K562 (cell line): ENCODE measurements around the gene ZNF584. TPM values are rescaled to one million over a fixed set of nuclear protein-coding genes. Genes with fewer than 3 reads are reported as not detected.
A peak's percentile ranks its signal among the peaks of the same experiment; 100 is the strongest.

ENCODE experiments used
- ATAC-seq: fragments of 200-7000 bp; cut with Tn5 transposase; 3 replicates; pipeline ENCODE4 v1.9.1; 2020; ENCODE audit warnings: moderate library complexity
- BruUV-seq: library from RNA; stranded (reverse); fragments of 400-500 nt; replicated peaks from 2 replicates; lab custom pipeline; 2021; lab: Mats Ljungman, UMichigan
- CTCF ChIA-PET: fragments of 300-600 bp; formaldehyde crosslinking; extraction: SDS; loops from one replicate; lab custom pipeline; 2021; ENCODE audit warnings: low intra/inter-chr PET ratio; lab: Yijun Ruan, JAX
- POLR2A ChIA-PET: fragments of 300-600, 350-650 bp; sonication (Branson Sonifier 250); formaldehyde crosslinking; extraction: SDS; loops from one replicate; lab custom pipeline; 2021; ENCODE audit warnings: antibody characterized with exemption, inconsistent platforms; lab: Yijun Ruan, JAX
- DNase-seq, 4 experiments: peaks; one replicate each; pipeline versions ENCODE4 v3.0.0 to v3.0.0-alpha.2; 2011 to 2018; ENCODE audit warnings: low spot score in 3 of 4, mixed read lengths in 3 of 4; ENCODE audit errors: extremely low read depth in 1 of 4
- FAIRE-seq: peaks from 2 replicates; lab custom pipeline; 2011; peaks lifted over from hg19 to GRCh38; lab: Jason Lieb, UNC
- H2AFZ ChIP-seq: 2 replicates; pipeline ENCODE4 v1.6.0; 2011; ENCODE audit warnings: low read depth, low read length, control low read depth, inconsistent platforms
- H3K27ac ChIP-seq: fragments of 200-600 bp; 3 replicates; pipeline ENCODE4 v1.8.0; 2011; ENCODE audit warnings: low read depth, mild to moderate bottlenecking, control low read depth, inconsistent platforms, low read length, moderate library complexity, mixed read lengths; ENCODE audit errors: extremely low read depth
- H3K27me3 ChIP-seq, 2 experiments: fragments of 300-600 bp in 1 of 2; 2 replicates in 1 of 2; 3 replicates in 1 of 2; pipeline versions ENCODE4 v1.6.0 to v1.8.0; 2011; ENCODE audit warnings: inconsistent platforms in 2 of 2, low read length in 2 of 2, mild to moderate bottlenecking in 1 of 2, mixed read lengths in 1 of 2, moderate library complexity in 1 of 2; ENCODE audit not compliant: control insufficient read depth in 2 of 2, insufficient read depth in 2 of 2
- H3K36me3 ChIP-seq: fragments of 300-600 bp; 3 replicates; pipeline ENCODE4 v1.8.0; 2011; ENCODE audit warnings: mild to moderate bottlenecking, low read length, inconsistent platforms; ENCODE audit not compliant: control insufficient read depth, insufficient read depth
- H3K4me1 ChIP-seq, 2 experiments: fragments of 200-600 bp in 1 of 2; replicated peaks in 1 of 2; 2 replicates in 1 of 2; 3 replicates in 1 of 2; pipeline versions ENCODE4 v1.5.1 to v1.8.0; 2011; ENCODE audit warnings: inconsistent platforms in 2 of 2, low read length in 2 of 2, mild to moderate bottlenecking in 1 of 2, mixed read lengths in 1 of 2, moderate library complexity in 1 of 2; ENCODE audit not compliant: control insufficient read depth in 2 of 2, insufficient read depth in 2 of 2
- H3K4me2 ChIP-seq: 2 replicates; pipeline ENCODE4 v1.6.1; 2011; ENCODE audit warnings: low read length, control low read depth, inconsistent platforms, mixed read lengths; ENCODE audit not compliant: insufficient read depth
- H3K4me3 ChIP-seq: fragments of 200-600 bp; sonication (generic), shearing (Covaris generic); 2 replicates; pipeline ENCODE4 v1.5.1; 2016; ENCODE audit warnings: control low read depth, inconsistent platforms
- H3K79me2 ChIP-seq: fragments of 200-600 bp; 3 replicates; pipeline ENCODE4 v1.8.0; 2011; ENCODE audit warnings: low read length, inconsistent platforms; ENCODE audit not compliant: control insufficient read depth, insufficient read depth
- H3K9ac ChIP-seq, 2 experiments: 2 replicates each; pipeline versions ENCODE4 v1.6.0 to v1.6.1; 2011; ENCODE audit warnings: low read depth in 2 of 2, low read length in 2 of 2, control low read depth in 1 of 2, inconsistent platforms in 1 of 2, mild to moderate bottlenecking in 1 of 2, mixed read lengths in 1 of 2; ENCODE audit not compliant: insufficient read depth in 1 of 2
- H3K9me1 ChIP-seq: one replicate; pipeline ENCODE4 v1.6.0; 2011; ENCODE audit warnings: inconsistent platforms, mild to moderate bottlenecking, low read length, moderate library complexity; ENCODE audit not compliant: control insufficient read depth, insufficient read depth
- H3K9me3 ChIP-seq: replicated peaks from 2 replicates; pipeline ENCODE4 v1.5.1; 2011; ENCODE audit warnings: low read depth, low read length, inconsistent platforms; ENCODE audit not compliant: control insufficient read depth, insufficient read depth
- H4K20me1 ChIP-seq: replicated peaks from 2 replicates; pipeline ENCODE4 v1.6.1; 2011; ENCODE audit warnings: low read length, inconsistent platforms, mixed read lengths; ENCODE audit not compliant: control insufficient read depth, insufficient read depth
- BMI1 ChIP-seq: fragments of 150-350 bp; IDR thresholded peaks from 2 replicates; pipeline ENCODE4 v1.6.1; 2014; ENCODE audit warnings: low read length
- ESRRA ChIP-seq: fragments of 450-650 bp; IDR thresholded peaks from 2 replicates; pipeline ENCODE4 v1.6.1; 2014; ENCODE audit warnings: low read depth, mild to moderate bottlenecking, moderate library complexity, borderline replicate concordance
- FOXJ3 ChIP-seq: sonication (generic); formaldehyde crosslinking; IDR thresholded peaks from 2 replicates; pipeline ENCODE4 v1.4.0; 2020; ENCODE audit warnings: mild to moderate bottlenecking, missing genetic modification reagents
- JUNB ChIP-seq: fragments of 450-650 bp; formaldehyde crosslinking; conservative IDR thresholded peaks from 2 replicates; pipeline ENCODE4 v1.4.0; 2020; ENCODE audit warnings: mild to moderate bottlenecking
- KDM4B ChIP-seq, 2 experiments: fragments of 450-650 bp in 1 of 2; sonication (generic) in 1 of 2; IDR thresholded peaks; 2 replicates each; pipeline ENCODE4 v1.6.1; 2016 to 2017; ENCODE audit warnings: borderline replicate concordance in 2 of 2, antibody characterized with exemption in 1 of 2, low read depth in 1 of 2, mild to moderate bottlenecking in 1 of 2
- PML ChIP-seq: IDR thresholded peaks from 2 replicates; pipeline ENCODE4 v1.6.1; 2012; ENCODE audit warnings: low read length, inconsistent platforms
- PRMT5 ChIP-seq: sonication (generic); formaldehyde crosslinking; IDR thresholded peaks from 2 replicates; pipeline ENCODE4 v1.5.0; 2020; ENCODE audit warnings: missing genetic modification reagents
- RBFOX2 ChIP-seq: fragments of 200-400 bp; formaldehyde crosslinking; IDR thresholded peaks from 2 replicates; pipeline ENCODE4 v1.6.1; 2017; ENCODE audit warnings: low read depth, mild to moderate bottlenecking, low read length, moderate library complexity
- TCFL5 ChIP-seq: fragments of 250-450 bp; sonication (Bioruptor Pico); conservative IDR thresholded peaks from 2 replicates; pipeline ENCODE4 v1.6.1; 2021; ENCODE audit warnings: mild to moderate bottlenecking, moderate library complexity, matching md5 sums
- WHSC1 ChIP-seq: IDR thresholded peaks from one replicate; pipeline ENCODE4 v1.6.1; 2012; ENCODE audit warnings: low read length, control low read depth, inconsistent platforms
- ZNF551 ChIP-seq: fragments of 250-450 bp; sonication (Bioruptor Pico); IDR thresholded peaks from 2 replicates; pipeline ENCODE4 v1.5.0; 2021; ENCODE audit warnings: mild to moderate bottlenecking, moderate library complexity
- ZNF561 ChIP-seq: fragments of 450-650 bp; formaldehyde crosslinking; conservative IDR thresholded peaks from 2 replicates; pipeline ENCODE4 v1.4.0; 2020; ENCODE audit warnings: mild to moderate bottlenecking, moderate library complexity
- WGBS: fragments of 100-300 bp; shearing (Covaris generic); methylation state at CpG from one replicate; pipeline ENCODE4 v1.1.6; 2016; ENCODE audit warnings: low coverage, mixed read lengths; ENCODE audit not compliant: insufficient coverage; ENCODE audit errors: missing lambda C conversion rate; 5-methylcytosine and 5-hydroxymethylcytosine counted together
- in situ Hi-C: fragments of 300-500 bp; cut with MboI; formaldehyde crosslinking; loops from 4 replicates; pipeline ENCODE4 v1.15.0; 2018; ENCODE audit warnings: inconsistent platforms, mixed read lengths
- intact Hi-C: fragments of 100-400 bp; cut with micrococcal nuclease; formaldehyde crosslinking; loops from 2 replicates; pipeline ENCODE4 v1.14.2; 2022
- polyA plus RNA-seq, 8 experiments: library from polyadenylated mRNA; depleted of rRNA in 4 of 8; stranded (reverse) in 5 of 8; unstranded in 3 of 8; fragments of >200 nt; fragmentation: Nextera tagmentation in 2 of 8; fragmentation: Illumina TruSeq in 1 of 8; extraction: Ambion mirVana in 2 of 8; extraction: Trizol in 1 of 8; gene quantifications; 2 replicates each; pipeline versions ENCODE4 v1.2.1 to v1.2.3, GENCODE V29; 2011 to 2014; ENCODE audit warnings: inconsistent platforms in 1 of 8, missing spikeins in 1 of 8
- total RNA-seq, 7 experiments: library from RNA; depleted of rRNA in 6 of 7; stranded (reverse); fragments of >200 nt in 6 of 7; fragmentation: Illumina TruSeq in 2 of 7; extraction: Trizol in 2 of 7; gene quantifications; 2 replicates each; pipeline versions ENCODE4 v1.2.1 to v1.2.3, GENCODE V29; 2011 to 2021; ENCODE audit warnings: low replicate concordance in 1 of 7
- TF ChIP-seq, protein P1 (sequence below), 2 experiments: fragments of 150-350 bp in 1 of 2; IDR thresholded peaks; 2 replicates each; pipeline ENCODE4 v1.6.1; 2012 to 2016; ENCODE audit warnings: low read depth in 2 of 2, low read length in 2 of 2, mild to moderate bottlenecking in 1 of 2, moderate library complexity in 1 of 2
- TF ChIP-seq, protein P2 (sequence below): fragments of 450-650 bp; IDR thresholded peaks from 2 replicates; pipeline ENCODE4 v1.6.1; 2018; ENCODE audit not compliant: partially characterized antibody

ZNF584 gene
- total and polyA plus RNA-seq, 9 of the 15 experiments (the other 6 are each of a cell fraction or from before 2014, with no cell fraction given): 5.8 to 43.4 (median 24.6) TPM

DNA sequence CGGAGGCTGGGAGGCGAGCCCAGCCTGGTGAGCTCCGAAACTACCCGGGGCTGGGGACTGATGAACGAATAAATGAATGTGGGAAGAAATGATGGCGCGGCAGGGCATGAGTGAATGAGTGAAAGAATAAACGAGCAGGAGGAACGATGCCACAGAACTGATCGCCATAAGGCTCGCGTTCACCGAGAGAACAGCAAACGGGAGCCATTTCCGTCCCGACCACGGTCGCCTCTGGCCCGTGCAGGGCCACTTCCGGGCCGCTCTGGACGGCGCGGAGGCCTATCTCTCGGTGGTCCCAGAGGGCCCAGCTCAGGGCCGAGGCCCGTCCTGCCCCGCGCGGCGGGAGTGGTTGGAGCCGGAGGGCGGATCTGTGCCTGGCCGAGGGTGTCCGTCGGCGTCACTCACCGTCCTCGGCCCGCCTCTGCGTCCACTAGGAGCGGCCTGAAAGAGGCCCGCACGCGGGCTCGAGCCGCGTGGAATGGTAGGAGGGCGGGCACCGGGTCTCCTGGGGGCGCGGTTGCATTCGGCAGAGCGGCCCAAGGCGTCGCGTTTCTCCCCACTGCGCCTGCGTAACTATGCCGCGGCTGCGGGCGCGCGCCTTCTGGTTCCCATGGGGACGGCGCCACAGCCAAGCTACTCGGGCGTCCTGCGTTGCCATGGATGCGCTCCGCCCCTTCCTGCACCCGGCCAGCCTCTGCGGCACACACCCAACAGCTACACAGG is 46.0 kb upstream of the ZNF584 start, which contains the start of gene ZNF497:
Gene ZNF497 (minus strand): TSS at position 480 of the 723 bp plus-strand sequence. CDS start 5,116 bp downstream, outside the sequence.
- Histone ChIP-seq H3K9ac (peak within 1 kb of the TSS; percentile 97 to 99), H3K4me1 (peaks cover 7 to 38% of the 10 kb centered on the region in 2 experiments; a peak in 3 of 5 replicates), H4K20me1 (no peaks in the 10 kb centered on the region), H3K79me2 (peaks cover 7% of the 10 kb centered on the region; the same call in 1 of the 3 replicates), H3K9me1 (no peaks in the 10 kb centered on the region), H3K4me2 (peak within 1 kb of the TSS; percentile 97), H3K27me3 (no peaks in the 10 kb centered on the region), H3K4me3 (peak within 1 kb of the TSS; percentile 65), H3K9me3 (no peaks in the 10 kb centered on the region), H3K36me3 (no peaks in the 10 kb centered on the region), H3K27ac (peak within 1 kb of the TSS; percentile 97), H2AFZ (peak within 1 kb of the TSS; percentile 92)
- TSS peak; percentile 86 for BruUV-seq
- under 1% methylated on average over 50 of the region's 74 CpGs for WGBS
- ChIA-PET CTCF (no interaction called here), POLR2A (interaction anchor here (0.6 to 1.9 kb wide), 18 partner anchors 9 to 270 kb away, joined by 3 to 20 read pairs (median 4); partner anchors contain the start of genes RPS5, ZNF324, ZNF544 and ZSCAN22)
- FAIRE-seq: peak; percentile 98
- ATAC-seq: peak; percentile 98
- in situ Hi-C loops (no loop called here), intact Hi-C loops (loop anchor here (2.0 kb wide), 2 partner anchors 18 to 58 kb away; partner anchors contain the start of genes ERVK3-1 and ZNF837)
- peak; percentile 98 for DNase-seq
- TF ChIP-seq ZNF561 (CRISPR knock-in tag) (no peak), BMI1 (peak; percentile 100), RBFOX2 (peak; percentile 96), PRMT5 (no peak), KDM4B (IDR thresholded peaks at IDR 0.05; ENCODE audit: borderline replicate concordance in 2 of 2, low read depth in 1 of 2) (peak in 1 of 2 experiments; percentile 41; a peak in 1 of 4 replicates), PML (peak; percentile 79; the same call in 1 of the 2 replicates), TCFL5 (CRISPR knock-in tag) (no peak), ESRRA (0 out of 2 replicates have a peak, but pooled peaks have one; percentile 26), WHSC1 (no peak), FOXJ3 (CRISPR knock-in tag) (peak; percentile 76; the same call in 1 of the 2 replicates), ZNF551 (CRISPR knock-in tag) (no peak), JUNB (no peak)
- TF ChIP-seq, protein P1, sequence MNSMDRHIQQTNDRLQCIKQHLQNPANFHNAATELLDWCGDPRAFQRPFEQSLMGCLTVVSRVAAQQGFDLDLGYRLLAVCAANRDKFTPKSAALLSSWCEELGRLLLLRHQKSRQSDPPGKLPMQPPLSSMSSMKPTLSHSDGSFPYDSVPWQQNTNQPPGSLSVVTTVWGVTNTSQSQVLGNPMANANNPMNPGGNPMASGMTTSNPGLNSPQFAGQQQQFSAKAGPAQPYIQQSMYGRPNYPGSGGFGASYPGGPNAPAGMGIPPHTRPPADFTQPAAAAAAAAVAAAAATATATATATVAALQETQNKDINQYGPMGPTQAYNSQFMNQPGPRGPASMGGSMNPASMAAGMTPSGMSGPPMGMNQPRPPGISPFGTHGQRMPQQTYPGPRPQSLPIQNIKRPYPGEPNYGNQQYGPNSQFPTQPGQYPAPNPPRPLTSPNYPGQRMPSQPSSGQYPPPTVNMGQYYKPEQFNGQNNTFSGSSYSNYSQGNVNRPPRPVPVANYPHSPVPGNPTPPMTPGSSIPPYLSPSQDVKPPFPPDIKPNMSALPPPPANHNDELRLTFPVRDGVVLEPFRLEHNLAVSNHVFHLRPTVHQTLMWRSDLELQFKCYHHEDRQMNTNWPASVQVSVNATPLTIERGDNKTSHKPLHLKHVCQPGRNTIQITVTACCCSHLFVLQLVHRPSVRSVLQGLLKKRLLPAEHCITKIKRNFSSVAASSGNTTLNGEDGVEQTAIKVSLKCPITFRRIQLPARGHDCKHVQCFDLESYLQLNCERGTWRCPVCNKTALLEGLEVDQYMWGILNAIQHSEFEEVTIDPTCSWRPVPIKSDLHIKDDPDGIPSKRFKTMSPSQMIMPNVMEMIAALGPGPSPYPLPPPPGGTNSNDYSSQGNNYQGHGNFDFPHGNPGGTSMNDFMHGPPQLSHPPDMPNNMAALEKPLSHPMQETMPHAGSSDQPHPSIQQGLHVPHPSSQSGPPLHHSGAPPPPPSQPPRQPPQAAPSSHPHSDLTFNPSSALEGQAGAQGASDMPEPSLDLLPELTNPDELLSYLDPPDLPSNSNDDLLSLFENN (IDR thresholded peaks at IDR 0.05; ENCODE audit: low read depth in 2 of 2, low read length in 2 of 2): 0 out of 4 replicates have a peak, but pooled peaks of 1 of the 2 experiments have one; percentile 9
- TF ChIP-seq, protein P2, sequence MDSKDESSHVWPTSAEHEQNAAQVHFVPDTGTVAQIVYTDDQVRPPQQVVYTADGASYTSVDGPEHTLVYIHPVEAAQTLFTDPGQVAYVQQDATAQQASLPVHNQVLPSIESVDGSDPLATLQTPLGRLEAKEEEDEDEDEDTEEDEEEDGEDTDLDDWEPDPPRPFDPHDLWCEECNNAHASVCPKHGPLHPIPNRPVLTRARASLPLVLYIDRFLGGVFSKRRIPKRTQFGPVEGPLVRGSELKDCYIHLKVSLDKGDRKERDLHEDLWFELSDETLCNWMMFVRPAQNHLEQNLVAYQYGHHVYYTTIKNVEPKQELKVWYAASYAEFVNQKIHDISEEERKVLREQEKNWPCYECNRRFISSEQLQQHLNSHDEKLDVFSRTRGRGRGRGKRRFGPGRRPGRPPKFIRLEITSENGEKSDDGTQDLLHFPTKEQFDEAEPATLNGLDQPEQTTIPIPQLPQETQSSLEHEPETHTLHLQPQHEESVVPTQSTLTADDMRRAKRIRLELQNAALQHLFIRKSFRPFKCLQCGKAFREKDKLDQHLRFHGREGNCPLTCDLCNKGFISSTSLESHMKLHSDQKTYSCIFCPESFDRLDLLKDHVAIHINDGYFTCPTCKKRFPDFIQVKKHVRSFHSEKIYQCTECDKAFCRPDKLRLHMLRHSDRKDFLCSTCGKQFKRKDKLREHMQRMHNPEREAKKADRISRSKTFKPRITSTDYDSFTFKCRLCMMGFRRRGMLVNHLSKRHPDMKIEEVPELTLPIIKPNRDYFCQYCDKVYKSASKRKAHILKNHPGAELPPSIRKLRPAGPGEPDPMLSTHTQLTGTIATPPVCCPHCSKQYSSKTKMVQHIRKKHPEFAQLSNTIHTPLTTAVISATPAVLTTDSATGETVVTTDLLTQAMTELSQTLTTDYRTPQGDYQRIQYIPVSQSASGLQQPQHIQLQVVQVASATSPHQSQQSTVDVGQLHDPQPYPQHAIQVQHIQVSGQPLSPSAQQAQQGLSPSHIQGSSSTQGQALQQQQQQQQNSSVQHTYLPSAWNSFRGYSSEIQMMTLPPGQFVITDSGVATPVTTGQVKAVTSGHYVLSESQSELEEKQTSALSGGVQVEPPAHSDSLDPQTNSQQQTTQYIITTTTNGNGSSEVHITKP: peak; percentile 76
